Upper lobe of left lung (tissue), 6 donors: ENCODE measurements around the gene C6. TPM values are rescaled to one million over a fixed set of nuclear protein-coding genes. Genes with fewer than 3 reads are reported as not detected.

Source experiments
- ATAC-seq, 2 donors: fragments of 200-7000 bp; cut with Tn5 transposase; one replicate each; pipeline ENCODE4 v1.9.1; 2022; ENCODE audit warnings: mild to moderate bottlenecking in 2 of 2, moderate library complexity in 2 of 2; ENCODE audit not compliant: low FRiP score in 2 of 2
- DNase-seq, 2 donors: peaks; one replicate each; pipeline ENCODE4 v3.0.0-alpha.2; 2019 to 2020
- H3K27ac ChIP-seq, 4 donors: fragments of 200-600 bp; sonication (generic); one replicate each; pipeline ENCODE4 v1.5.1; 2016 to 2019
- H3K27me3 ChIP-seq, 4 donors: fragments of 200-600 bp; sonication (generic); one replicate each; pipeline ENCODE4 v1.5.1; 2017 to 2019
- H3K36me3 ChIP-seq, 4 donors: fragments of 200-600 bp; sonication (generic); one replicate each; pipeline ENCODE4 v1.5.1; 2016 to 2019
- H3K4me1 ChIP-seq, 4 donors: fragments of 200-600 bp; sonication (generic); one replicate each; pipeline ENCODE4 v1.5.1; 2018 to 2019
- H3K4me3 ChIP-seq, 4 donors: fragments of 200-600 bp; sonication (generic); one replicate each; pipeline ENCODE4 v1.5.1; 2017 to 2019; ENCODE audit warnings: mild to moderate bottlenecking in 2 of 4, moderate library complexity in 1 of 4
- H3K9me3 ChIP-seq, 4 donors: fragments of 200-600 bp; sonication (generic); one replicate each; pipeline ENCODE4 v1.5.1; 2018 to 2019
- CTCF ChIP-seq, 6 experiments: fragments of 450-650 bp in 4 of 6; fragments of 200-600 bp in 2 of 6; sonication (generic) in 2 of 6; IDR thresholded peaks; one replicate each; pipeline ENCODE4 v1.5.1; 2016 to 2019; ENCODE audit warnings: antibody characterized with exemption in 6 of 6
- EP300 ChIP-seq, 4 donors: sonication (generic); formaldehyde crosslinking; IDR thresholded peaks; one replicate each; pipeline ENCODE4 v1.5.1; 2017; ENCODE audit warnings: antibody characterized with exemption in 4 of 4, control low read depth in 2 of 4
- POLR2A ChIP-seq, 4 donors: fragments of 450-650 bp; IDR thresholded peaks; one replicate each; pipeline ENCODE4 v1.5.1; 2016 to 2017; ENCODE audit warnings: antibody characterized with exemption in 4 of 4, mild to moderate bottlenecking in 2 of 4
- POLR2AphosphoS5 ChIP-seq, 2 donors: sonication (generic); formaldehyde crosslinking; IDR thresholded peaks; one replicate each; pipeline ENCODE4 v1.5.1; 2017; ENCODE audit warnings: antibody characterized with exemption in 2 of 2
- WGBS, 2 donors: methylation state at CpG; one replicate each; pipeline ENCODE4 v1.1.5; 2017 to 2018; 5-methylcytosine and 5-hydroxymethylcytosine counted together
- total RNA-seq, 6 donors: library from RNA; depleted of rRNA in 4 of 6; stranded (reverse); fragments of >200 nt in 4 of 6; gene quantifications; one replicate each; pipeline versions ENCODE4 v1.1.0 to v1.2.1, GENCODE V29; 2016 to 2021
- donor health status: DM: no; HTN: no; CAD: no; lungs with moderate emphysema.
- donor health status: DM: no; HTN: yes; CAD: no; lungs with severe emphysema.

Gene C6
- total RNA-seq, 6 donors from 2014 or later: 0.89 to 35.6 (median 11.1) TPM

GRCh38 chr5:41203033-41203432 lies 10.3 kb downstream of the C6 start:
- no peak overlapping the region for H3K4me3 ChIP-seq
- TF ChIP-seq EP300 (IDR thresholded peaks at IDR 0.05): no peak
- TF ChIP-seq POLR2A (IDR thresholded peaks at IDR 0.05): no peak
- no peak for TF ChIP-seq CTCF (IDR thresholded peaks at IDR 0.05)
- TF ChIP-seq POLR2AphosphoS5 (IDR thresholded peaks at IDR 0.05): no peak
- H3K27me3 ChIP-seq: no peaks in the 10 kb centered on the region
- ATAC-seq: no peak
- DNase-seq: no peak
- H3K27ac ChIP-seq: no peak overlapping the region
- H3K36me3 ChIP-seq: no peaks in the 10 kb centered on the region
- H3K9me3 ChIP-seq: peaks cover 0 to 8% (median 3%) of the 10 kb centered on the region in 4 donors
- WGBS, 2 donors: 75 to 91% methylated on average over 2 of the region's 2 CpGs
- H3K4me1 ChIP-seq: no peaks in the 10 kb centered on the region

- no peaks in the 10 kb centered on the region for H3K27me3 ChIP-seq
- H3K27ac ChIP-seq: no peak overlapping the region
- ATAC-seq (no peak), DNase-seq (no peak)
- TF ChIP-seq POLR2A (IDR thresholded peaks at IDR 0.05): no peak
- TF ChIP-seq POLR2AphosphoS5 (IDR thresholded peaks at IDR 0.05): no peak
- TF ChIP-seq CTCF (IDR thresholded peaks at IDR 0.05): no peak
- no peak for TF ChIP-seq EP300 (IDR thresholded peaks at IDR 0.05)
- 55 to 81% methylated on average over 1 of the region's 1 CpG for WGBS, 2 donors
- peaks cover 0 to 8% (median 3%) of the 10 kb centered on the region in 4 donors for H3K9me3 ChIP-seq
- H3K4me3 ChIP-seq: no peak overlapping the region
- no peaks in the 10 kb centered on the region for H3K4me1 ChIP-seq
- no peaks in the 10 kb centered on the region for H3K36me3 ChIP-seq
These were observed 12.1 kb downstream of the C6 start for GRCh38 chr5:41201082-41201772.

GRCh38 chr5:41200506-41200905 lies 12.8 kb downstream of the C6 start:
- no peak for TF ChIP-seq POLR2A (IDR thresholded peaks at IDR 0.05)
- no peak for TF ChIP-seq POLR2AphosphoS5 (IDR thresholded peaks at IDR 0.05)
- no peak for TF ChIP-seq EP300 (IDR thresholded peaks at IDR 0.05)
- no peak for TF ChIP-seq CTCF (IDR thresholded peaks at IDR 0.05)
- no peak for ATAC-seq
- 75 to 81% methylated on average over 2 of the region's 2 CpGs for WGBS, 2 donors

GRCh38 chr5:41199660-41200059 lies 13.7 kb downstream of the C6 start:
- Histone ChIP-seq H3K4me1 (peaks cover 0 to 4% (median 0%) of the 10 kb centered on the region in 4 donors), H3K27me3 (no peaks in the 10 kb centered on the region), H3K4me3 (no peak overlapping the region), H3K9me3 (no peaks in the 10 kb centered on the region), H3K36me3 (no peaks in the 10 kb centered on the region), H3K27ac (no peak overlapping the region)
- WGBS, 2 donors: 61 to 78% methylated on average over 3 of the region's 3 CpGs
- no peak for TF ChIP-seq EP300 (IDR thresholded peaks at IDR 0.05)
- no peak for TF ChIP-seq CTCF (IDR thresholded peaks at IDR 0.05)
- TF ChIP-seq POLR2A (IDR thresholded peaks at IDR 0.05): no peak
- no peak for TF ChIP-seq POLR2AphosphoS5 (IDR thresholded peaks at IDR 0.05)
- ATAC-seq (no peak), DNase-seq (no peak)

More at GRCh38 chr5:41200506-41200905, 12.8 kb downstream of the C6 start:
- DNase-seq: no peak
- Histone ChIP-seq H3K4me1 (no peaks in the 10 kb centered on the region), H3K27ac (no peak overlapping the region), H3K27me3 (no peaks in the 10 kb centered on the region), H3K4me3 (no peak overlapping the region), H3K36me3 (no peaks in the 10 kb centered on the region), H3K9me3 (peaks cover 0 to 5% (median 2%) of the 10 kb centered on the region in 4 donors)

- Histone ChIP-seq H3K27ac (no peak overlapping the region), H3K4me3 (no peak overlapping the region), H3K9me3 (no peaks in the 10 kb centered on the region), H3K4me1 (peaks cover 0 to 20% (median 8%) of the 10 kb centered on the region in 4 donors), H3K27me3 (no peaks in the 10 kb centered on the region), H3K36me3 (no peaks in the 10 kb centered on the region)
- TF ChIP-seq POLR2AphosphoS5 (IDR thresholded peaks at IDR 0.05) (no peak), POLR2A (IDR thresholded peaks at IDR 0.05) (no peak), CTCF (IDR thresholded peaks at IDR 0.05) (no peak), EP300 (IDR thresholded peaks at IDR 0.05) (no peak)
- ATAC-seq (no peak), DNase-seq (no peak)
- whole genome bisulfite sequencing, 2 donors: 92 to 99% methylated on average over 2 of the region's 2 CpGs
These were observed 17.1 kb downstream of the C6 start for GRCh38 chr5:41196197-41196596.
